Stimulated activated CD4-positive, alpha-beta T cell treated with anti-CD3 and anti-CD28 coated beads, Interleukin-1b, Interleukin-23, amount 100 ng/mL, for 48 hours (primary cell): ENCODE measurements around the gene ZNF558.
"Not testable (repeated sequence)": the region's sequence is repeated elsewhere in the genome, so short reads cannot be mapped to it uniquely, and the experiment has no call there.

Experiments
- DNase-seq: peaks from one replicate; pipeline ENCODE4 v3.0.0-alpha.2; 2020

Gene ZNF558

DNA sequence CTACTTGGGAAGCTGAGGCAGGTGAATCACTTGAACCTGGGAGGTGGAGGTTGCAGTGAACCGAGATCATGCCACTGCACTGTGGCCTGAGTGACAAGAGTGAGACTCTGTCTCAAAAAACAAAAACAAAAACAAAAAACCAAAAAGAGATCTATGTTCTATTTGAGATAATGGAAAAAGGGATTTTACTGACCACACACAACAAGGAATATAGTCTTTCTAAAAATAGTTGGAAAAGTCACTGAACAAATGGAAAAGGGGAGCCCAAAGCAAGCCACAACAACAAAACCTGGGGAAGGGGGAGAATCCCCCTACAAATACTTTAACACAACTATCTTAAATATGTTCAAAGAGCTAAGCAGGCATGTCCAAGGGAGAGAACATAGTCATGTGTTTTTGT, 37.3 kb downstream of the ZNF558 start:
- no peak for DNase-seq

DNA sequence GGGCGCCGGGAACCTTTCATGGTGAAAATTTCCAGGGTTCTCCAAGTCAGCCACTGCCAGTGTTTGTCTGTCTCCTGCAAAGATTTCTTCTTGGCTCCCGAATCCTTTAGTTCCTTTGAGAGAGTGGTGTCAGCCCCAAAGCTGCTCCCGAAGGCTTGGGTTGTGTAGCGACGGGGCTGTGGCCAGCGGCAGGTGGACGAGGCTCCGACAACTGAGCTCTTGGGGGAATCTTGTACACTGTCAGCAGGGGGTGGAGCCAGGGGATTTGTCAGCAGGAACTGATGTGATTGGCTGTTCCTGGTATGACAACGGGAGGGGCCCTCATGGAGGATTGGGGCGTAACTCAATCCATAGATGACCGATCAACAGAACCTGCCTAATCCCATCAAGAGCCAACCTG, 58.5 kb downstream of the ZNF558 start:
- not testable (repeated sequence) for DNase-seq

- DNase-seq, result not testable (repeated sequence)
Observed at GRCh38 chr19:8769265-8769664, 62.8 kb downstream of the ZNF558 start.

DNA sequence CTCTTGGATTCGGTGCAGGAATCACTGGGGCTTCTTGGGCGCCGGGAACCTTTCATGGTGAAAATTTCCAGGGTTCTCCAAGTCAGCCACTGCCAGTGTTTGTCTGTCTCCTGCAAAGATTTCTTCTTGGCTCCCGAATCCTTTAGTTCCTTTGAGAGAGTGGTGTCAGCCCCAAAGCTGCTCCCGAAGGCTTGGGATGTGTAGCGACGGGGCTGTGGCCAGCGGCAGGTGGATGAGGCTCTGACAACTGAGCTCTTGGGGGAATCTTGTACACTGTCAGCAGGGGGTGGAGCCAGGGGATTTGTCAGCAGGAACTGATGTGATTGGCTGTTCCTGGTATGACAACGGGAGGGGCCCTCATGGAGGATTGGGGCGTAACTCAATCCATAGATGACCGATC, 64.8 kb downstream of the ZNF558 start:
- DNase-seq, result not testable (repeated sequence)
